SK-N-MC (cell line): Measurements from ENCODE around the gene MBLAC2.
A peak's percentile ranks its signal among the peaks of the same experiment; 100 is the strongest.

Experiments
- DNase-seq: peaks from one replicate; pipeline ENCODE4 v3.0.0-alpha.2; 2011; ENCODE audit warnings: low read depth, low spot score
- H3K27ac ChIP-seq: fragments of 200-600 bp; sonication (generic); 2 replicates; pipeline ENCODE4 v1.5.1; 2016; ENCODE audit warnings: mixed run types
- H3K36me3 ChIP-seq: fragments of 200-600 bp; sonication (generic); 2 replicates; pipeline ENCODE4 v1.6.1; 2017; ENCODE audit warnings: antibody characterized with exemption, low read length, mixed read lengths; ENCODE audit not compliant: insufficient read depth
- H3K4me3 ChIP-seq: fragments of 200-600 bp; sonication (generic); 2 replicates; pipeline ENCODE4 v1.5.1; 2016
- H3K9ac ChIP-seq: fragments of 200-600 bp; sonication (generic); 2 replicates; pipeline ENCODE4 v1.8.0; 2017; ENCODE audit warnings: mixed run types, mixed read lengths; ENCODE audit not compliant: insufficient read length
- H3K9me3 ChIP-seq: fragments of 200-600 bp; sonication (generic); 2 replicates; pipeline ENCODE4 v1.6.1; 2017; ENCODE audit warnings: low read depth, mild to moderate bottlenecking, antibody characterized with exemption, low read length, moderate library complexity, mixed read lengths
- FOXP2 ChIP-seq: optimal IDR thresholded peaks from 2 replicates; pipeline ENCODE3; 2011; ENCODE audit warnings: mild to moderate bottlenecking, moderate library complexity; ENCODE audit not compliant: insufficient read depth; ENCODE audit errors: extremely low read length, control extremely low read depth
- POLR2AphosphoS5 ChIP-seq: IDR thresholded peaks from 2 replicates; pipeline ENCODE4 v1.6.1; 2012; ENCODE audit warnings: mild to moderate bottlenecking, low read depth, low read length, borderline replicate concordance

The MBLAC2 gene

DNA sequence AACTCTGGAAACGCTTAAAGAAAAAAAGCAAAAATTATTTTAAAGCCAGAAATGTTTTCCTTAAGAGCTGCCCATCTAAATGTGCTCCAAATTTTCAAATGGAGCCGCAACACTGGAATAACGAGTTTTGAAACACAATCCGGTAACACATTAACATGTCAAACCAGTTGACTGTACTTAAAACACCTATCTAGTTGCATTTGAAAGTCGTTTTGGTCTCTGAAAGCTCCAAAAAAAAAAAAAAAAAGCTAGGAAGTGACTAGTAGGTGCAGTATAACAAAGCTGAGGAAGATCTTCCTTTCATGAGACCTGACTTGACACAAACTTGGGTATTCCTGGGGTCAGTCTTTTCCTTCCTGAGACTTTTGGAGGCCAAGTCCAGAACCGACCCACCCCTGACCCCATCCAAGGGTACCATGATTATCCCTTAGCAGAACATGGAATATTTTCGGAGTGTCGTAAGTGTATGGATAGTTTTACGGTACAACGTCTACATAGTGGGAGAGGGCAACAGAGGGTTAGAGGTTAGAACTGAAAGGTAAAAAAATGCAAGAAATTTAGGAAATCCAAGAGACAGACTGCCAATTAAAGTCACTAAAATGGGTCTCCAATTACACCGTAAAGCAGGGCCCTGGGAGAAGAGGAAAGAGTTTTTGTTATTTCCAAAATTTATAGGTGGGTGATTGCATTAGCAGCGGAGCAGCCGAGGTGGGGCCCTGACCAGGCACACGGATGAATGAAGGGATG, 65.8 kb downstream of the MBLAC2 start:
- H3K4me3 ChIP-seq: peak overlapping the region; percentile 98
- peaks cover 14% of the 10 kb centered on the region for H3K36me3 ChIP-seq
- peak overlapping the region; percentile 98 for H3K9ac ChIP-seq
- H3K9me3 ChIP-seq: no peaks in the 10 kb centered on the region
- no peak for DNase-seq
- H3K27ac ChIP-seq: peak overlapping the region; percentile 99
- no peak for TF ChIP-seq FOXP2
- TF ChIP-seq POLR2AphosphoS5: no peak
